Liver (tissue), 3 donors: Measurements from ENCODE around the gene TRIM14.

ENCODE experiments used
- FOXA1 ChIP-seq: IDR thresholded peaks from 2 replicates; pipeline ENCODE4 v1.6.1; 2016; ENCODE audit warnings: antibody characterized with exemption
- SP1 ChIP-seq: IDR thresholded peaks from 2 replicates; pipeline ENCODE4 v1.6.1; 2018; ENCODE audit warnings: antibody characterized with exemption, mild to moderate bottlenecking
- TAF1 ChIP-seq: conservative IDR thresholded peaks from 2 replicates; pipeline ENCODE4 v1.6.1; 2016; ENCODE audit warnings: antibody characterized with exemption, mild to moderate bottlenecking
- YY1 ChIP-seq: IDR thresholded peaks from 2 replicates; pipeline ENCODE4 v1.6.1; 2016; ENCODE audit warnings: antibody characterized with exemption, mild to moderate bottlenecking
- TF ChIP-seq, protein P1 (sequence below): fragments of 150-350 bp; IDR thresholded peaks from 2 replicates; pipeline ENCODE4 v1.5.1; 2017; ENCODE audit warnings: improper control_type of control experiment, low read depth, low read length; ENCODE audit not compliant: missing input control
- TF ChIP-seq, protein P2 (sequence below): IDR thresholded peaks from 2 replicates; pipeline ENCODE4 v1.6.1; 2016; ENCODE audit warnings: antibody characterized with exemption
- TF ChIP-seq, protein P3 (sequence below): IDR thresholded peaks from 2 replicates; pipeline ENCODE4 v1.6.1; 2016; ENCODE audit warnings: antibody characterized with exemption
- TF ChIP-seq, protein P4 (sequence below): IDR thresholded peaks from 2 replicates; pipeline ENCODE4 v1.6.1; 2016; ENCODE audit warnings: antibody characterized with exemption, mild to moderate bottlenecking
- TF ChIP-seq, protein P5 (sequence below): IDR thresholded peaks from 2 replicates; pipeline ENCODE4 v1.6.1; 2016; ENCODE audit warnings: antibody characterized with exemption
- donor health status: healthy.
- donor health status: healthy.

DNA sequence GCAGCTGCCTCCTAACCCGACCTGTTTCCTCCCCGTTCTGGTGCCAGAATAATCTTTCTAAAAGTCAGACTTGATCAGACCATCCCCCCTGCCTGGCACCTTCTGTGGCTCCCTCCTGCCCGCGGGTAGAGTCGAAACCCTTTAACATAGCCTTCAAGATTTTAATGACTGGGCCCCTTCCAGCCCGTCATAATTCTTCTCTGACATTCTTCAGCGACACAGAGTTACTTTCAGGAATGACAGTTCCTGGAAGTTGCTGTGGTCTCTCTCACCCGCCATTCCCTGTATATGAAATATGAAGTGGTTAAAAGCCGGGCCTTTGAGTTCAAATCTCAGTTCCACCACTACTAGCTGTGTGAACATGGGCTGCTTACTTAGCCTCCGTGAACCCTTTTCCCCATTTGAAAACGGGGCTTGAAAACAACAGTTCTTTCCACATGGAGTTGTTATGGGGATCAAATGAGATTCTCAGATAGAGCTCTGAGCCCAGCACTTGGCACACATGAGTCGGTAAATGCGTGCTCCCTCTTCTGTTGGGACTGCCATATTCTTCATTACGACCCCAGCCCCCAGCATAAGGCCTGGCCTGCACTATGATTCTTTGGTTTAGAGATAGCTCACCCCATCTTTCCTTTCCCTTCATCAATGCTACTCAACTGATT lies 61.8 kb downstream of the TRIM14 start:
- TF ChIP-seq, protein P1, sequence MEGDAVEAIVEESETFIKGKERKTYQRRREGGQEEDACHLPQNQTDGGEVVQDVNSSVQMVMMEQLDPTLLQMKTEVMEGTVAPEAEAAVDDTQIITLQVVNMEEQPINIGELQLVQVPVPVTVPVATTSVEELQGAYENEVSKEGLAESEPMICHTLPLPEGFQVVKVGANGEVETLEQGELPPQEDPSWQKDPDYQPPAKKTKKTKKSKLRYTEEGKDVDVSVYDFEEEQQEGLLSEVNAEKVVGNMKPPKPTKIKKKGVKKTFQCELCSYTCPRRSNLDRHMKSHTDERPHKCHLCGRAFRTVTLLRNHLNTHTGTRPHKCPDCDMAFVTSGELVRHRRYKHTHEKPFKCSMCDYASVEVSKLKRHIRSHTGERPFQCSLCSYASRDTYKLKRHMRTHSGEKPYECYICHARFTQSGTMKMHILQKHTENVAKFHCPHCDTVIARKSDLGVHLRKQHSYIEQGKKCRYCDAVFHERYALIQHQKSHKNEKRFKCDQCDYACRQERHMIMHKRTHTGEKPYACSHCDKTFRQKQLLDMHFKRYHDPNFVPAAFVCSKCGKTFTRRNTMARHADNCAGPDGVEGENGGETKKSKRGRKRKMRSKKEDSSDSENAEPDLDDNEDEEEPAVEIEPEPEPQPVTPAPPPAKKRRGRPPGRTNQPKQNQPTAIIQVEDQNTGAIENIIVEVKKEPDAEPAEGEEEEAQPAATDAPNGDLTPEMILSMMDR: no peak
- TF ChIP-seq, protein P2, sequence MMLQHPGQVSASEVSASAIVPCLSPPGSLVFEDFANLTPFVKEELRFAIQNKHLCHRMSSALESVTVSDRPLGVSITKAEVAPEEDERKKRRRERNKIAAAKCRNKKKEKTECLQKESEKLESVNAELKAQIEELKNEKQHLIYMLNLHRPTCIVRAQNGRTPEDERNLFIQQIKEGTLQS: no peak
- TF ChIP-seq, protein P3, sequence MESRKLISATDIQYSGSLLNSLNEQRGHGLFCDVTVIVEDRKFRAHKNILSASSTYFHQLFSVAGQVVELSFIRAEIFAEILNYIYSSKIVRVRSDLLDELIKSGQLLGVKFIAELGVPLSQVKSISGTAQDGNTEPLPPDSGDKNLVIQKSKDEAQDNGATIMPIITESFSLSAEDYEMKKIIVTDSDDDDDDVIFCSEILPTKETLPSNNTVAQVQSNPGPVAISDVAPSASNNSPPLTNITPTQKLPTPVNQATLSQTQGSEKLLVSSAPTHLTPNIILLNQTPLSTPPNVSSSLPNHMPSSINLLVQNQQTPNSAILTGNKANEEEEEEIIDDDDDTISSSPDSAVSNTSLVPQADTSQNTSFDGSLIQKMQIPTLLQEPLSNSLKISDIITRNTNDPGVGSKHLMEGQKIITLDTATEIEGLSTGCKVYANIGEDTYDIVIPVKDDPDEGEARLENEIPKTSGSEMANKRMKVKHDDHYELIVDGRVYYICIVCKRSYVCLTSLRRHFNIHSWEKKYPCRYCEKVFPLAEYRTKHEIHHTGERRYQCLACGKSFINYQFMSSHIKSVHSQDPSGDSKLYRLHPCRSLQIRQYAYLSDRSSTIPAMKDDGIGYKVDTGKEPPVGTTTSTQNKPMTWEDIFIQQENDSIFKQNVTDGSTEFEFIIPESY: no peak
- TF ChIP-seq TAF1 (no peak), YY1 (peak; percentile 54), FOXA1 (no peak), SP1 (no peak)
- TF ChIP-seq, protein P4, sequence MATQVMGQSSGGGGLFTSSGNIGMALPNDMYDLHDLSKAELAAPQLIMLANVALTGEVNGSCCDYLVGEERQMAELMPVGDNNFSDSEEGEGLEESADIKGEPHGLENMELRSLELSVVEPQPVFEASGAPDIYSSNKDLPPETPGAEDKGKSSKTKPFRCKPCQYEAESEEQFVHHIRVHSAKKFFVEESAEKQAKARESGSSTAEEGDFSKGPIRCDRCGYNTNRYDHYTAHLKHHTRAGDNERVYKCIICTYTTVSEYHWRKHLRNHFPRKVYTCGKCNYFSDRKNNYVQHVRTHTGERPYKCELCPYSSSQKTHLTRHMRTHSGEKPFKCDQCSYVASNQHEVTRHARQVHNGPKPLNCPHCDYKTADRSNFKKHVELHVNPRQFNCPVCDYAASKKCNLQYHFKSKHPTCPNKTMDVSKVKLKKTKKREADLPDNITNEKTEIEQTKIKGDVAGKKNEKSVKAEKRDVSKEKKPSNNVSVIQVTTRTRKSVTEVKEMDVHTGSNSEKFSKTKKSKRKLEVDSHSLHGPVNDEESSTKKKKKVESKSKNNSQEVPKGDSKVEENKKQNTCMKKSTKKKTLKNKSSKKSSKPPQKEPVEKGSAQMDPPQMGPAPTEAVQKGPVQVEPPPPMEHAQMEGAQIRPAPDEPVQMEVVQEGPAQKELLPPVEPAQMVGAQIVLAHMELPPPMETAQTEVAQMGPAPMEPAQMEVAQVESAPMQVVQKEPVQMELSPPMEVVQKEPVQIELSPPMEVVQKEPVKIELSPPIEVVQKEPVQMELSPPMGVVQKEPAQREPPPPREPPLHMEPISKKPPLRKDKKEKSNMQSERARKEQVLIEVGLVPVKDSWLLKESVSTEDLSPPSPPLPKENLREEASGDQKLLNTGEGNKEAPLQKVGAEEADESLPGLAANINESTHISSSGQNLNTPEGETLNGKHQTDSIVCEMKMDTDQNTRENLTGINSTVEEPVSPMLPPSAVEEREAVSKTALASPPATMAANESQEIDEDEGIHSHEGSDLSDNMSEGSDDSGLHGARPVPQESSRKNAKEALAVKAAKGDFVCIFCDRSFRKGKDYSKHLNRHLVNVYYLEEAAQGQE: no peak
- TF ChIP-seq, protein P5, sequence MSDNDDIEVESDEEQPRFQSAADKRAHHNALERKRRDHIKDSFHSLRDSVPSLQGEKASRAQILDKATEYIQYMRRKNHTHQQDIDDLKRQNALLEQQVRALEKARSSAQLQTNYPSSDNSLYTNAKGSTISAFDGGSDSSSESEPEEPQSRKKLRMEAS: no peak
